IPS-NIHi7 (cell line): ENCODE results near the gene PSMB2.

ENCODE experiments used
- DNase-seq: peaks from one replicate; pipeline ENCODE4 v3.0.0; 2012; ENCODE audit warnings: mixed read lengths; ENCODE audit errors: extremely low spot score

Gene PSMB2

DNA sequence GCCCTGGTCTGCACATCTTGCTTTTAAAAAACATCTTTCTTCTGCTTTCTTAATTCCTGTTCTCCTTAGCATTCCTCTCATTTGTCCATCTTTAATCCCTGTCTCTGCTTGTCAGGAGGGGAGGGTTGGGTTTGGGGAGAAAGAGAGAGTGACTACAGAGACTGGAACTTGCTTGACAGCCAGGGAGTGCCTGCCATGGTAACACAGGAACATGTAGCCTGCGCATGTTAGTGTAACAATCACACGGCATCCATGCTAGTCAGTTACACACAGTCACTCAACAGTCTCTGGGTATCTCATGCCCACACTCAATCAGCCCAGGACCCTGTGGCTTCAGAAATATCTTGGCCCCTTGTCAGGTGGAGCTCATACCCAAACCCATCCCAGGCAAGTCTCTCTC lies 69.0 kb downstream of the PSMB2 start:
- DNase-seq: no peak

GRCh38 chr1:35571263-35571662 lies 70.1 kb downstream of the PSMB2 start:
- DNase-seq: no peak

DNA sequence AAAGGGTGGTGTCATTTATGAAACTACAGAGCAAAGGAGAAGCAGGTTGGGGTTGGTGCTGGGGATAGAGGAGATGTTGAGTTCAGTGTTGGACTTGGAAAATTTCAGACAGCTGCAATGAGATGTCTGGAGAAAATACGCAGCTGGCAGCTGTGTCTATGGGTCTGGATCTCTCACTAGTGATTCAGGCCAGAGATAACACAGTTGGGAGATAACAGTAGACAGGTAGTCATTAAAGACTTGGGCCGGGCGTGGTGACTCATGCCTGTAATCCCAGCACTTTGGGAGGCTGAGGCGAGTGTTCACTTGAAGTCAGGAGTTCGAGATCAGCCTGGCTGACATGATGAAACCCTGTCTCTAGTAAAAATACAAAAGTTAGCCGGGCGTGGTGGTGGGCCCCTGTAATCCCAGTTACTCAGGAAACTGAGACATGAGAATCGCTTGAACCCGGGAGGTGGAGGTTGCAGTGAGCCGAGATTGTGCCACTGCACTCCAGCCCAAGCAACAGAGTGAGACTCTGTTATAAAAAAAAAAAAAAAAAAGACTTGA lies 70.7 kb downstream of the PSMB2 start:
- DNase-seq: no peak

- no peak for DNase-seq
Observed at GRCh38 chr1:35569936-35570335, 71.4 kb downstream of the PSMB2 start.

DNA sequence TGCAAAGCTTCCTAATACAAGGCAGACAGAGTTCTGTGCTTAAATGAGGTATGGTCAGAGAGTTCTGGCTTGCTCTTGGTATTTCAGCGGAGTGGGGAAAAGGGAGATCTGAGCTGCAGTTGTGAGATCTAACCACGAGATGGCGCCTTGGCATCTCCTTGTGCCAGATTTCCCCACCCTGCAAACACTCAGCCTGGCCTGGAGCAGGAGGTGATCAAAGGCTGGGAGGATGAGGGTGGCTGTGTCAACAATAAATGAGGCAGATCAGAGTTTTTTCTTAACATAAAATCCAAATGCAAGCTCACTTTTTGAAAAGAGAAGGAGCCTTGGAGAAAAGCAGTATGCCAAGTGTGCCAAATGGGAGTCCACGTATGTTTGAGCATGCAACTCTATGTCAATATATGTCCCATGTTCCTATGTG lies 72.3 kb downstream of the PSMB2 start:
- peak; percentile 87 for DNase-seq

DNA sequence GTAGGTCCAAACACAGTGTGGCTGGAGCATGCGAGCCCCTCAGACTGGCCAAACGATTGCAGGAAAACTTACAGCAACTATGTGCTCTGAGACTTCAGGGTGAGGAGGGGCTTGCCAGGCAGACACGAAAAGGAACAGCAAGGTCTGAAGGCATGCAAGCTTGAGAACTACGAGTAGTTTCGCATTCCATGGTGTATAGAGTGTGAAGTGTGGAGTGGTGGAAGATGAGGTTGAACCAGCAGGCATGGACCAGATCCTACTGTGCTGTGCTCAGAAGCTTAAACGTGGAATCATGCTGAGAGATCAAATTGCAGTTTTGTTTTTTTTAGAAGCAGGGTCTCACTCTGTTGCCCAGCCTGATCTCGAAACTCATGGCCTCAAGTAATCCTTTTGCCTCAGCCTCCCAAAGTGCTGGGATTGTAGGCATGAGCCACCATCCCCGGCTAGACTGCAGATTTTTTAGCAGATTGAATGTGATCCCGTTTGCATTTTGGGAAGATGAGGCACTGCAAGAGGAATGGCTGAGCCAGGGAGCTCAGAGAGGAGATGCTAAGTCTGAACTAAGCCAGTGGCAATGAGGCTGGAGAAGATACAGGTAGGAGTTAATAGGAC lies 73.3 kb downstream of the PSMB2 start:
- no peak for DNase-seq

GRCh38 chr1:35565742-35566133 lies 75.6 kb downstream of the PSMB2 start:
- no peak for DNase-seq

- DNase-seq: no peak
Observed at GRCh38 chr1:35564884-35565741, 76.2 kb downstream of the PSMB2 start.

DNA sequence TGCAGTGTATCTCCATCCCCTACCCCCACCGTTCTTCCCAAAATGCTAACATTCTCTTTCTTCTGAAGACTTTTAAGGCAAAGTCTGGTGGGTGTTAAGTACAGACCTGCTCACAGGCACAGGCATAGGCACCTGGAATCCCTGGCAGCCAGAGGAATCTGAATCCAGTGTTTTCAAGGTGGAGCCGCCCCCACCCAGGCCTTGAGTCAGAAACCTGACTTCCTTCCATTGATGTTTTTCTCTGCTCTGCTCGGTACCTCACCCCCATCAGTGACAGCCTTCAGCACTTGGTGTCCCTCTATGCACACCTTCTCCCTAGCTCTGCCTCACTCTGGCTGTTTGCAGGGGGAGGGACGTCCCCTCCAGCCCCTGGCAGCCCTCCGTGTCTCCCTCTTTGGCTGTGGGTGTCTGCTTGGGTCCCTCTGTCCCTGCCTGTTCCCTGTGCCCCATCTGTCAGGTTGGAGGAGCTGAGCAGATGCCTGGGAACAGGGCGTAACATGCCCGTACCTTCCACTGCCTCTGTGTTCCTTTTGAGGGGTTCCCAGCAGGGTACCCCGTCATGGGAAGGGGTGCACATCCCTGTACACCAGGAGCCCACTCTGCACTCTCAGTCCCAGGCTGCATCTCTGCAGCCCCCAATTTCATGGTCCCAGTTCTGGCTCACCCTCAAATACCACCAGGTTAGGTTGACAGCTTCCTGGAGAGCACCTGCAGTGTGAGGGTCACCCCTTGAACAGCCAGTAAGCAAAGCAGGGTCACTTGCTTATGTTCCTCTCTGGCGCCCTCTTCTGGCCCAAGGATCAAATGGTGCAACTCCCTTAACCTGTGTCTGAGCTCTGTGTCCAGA lies 77.1 kb downstream of the PSMB2 start:
- peak; percentile 84 for DNase-seq

- DNase-seq: no peak
Observed at GRCh38 chr1:35563166-35563565, 78.2 kb downstream of the PSMB2 start.

DNA sequence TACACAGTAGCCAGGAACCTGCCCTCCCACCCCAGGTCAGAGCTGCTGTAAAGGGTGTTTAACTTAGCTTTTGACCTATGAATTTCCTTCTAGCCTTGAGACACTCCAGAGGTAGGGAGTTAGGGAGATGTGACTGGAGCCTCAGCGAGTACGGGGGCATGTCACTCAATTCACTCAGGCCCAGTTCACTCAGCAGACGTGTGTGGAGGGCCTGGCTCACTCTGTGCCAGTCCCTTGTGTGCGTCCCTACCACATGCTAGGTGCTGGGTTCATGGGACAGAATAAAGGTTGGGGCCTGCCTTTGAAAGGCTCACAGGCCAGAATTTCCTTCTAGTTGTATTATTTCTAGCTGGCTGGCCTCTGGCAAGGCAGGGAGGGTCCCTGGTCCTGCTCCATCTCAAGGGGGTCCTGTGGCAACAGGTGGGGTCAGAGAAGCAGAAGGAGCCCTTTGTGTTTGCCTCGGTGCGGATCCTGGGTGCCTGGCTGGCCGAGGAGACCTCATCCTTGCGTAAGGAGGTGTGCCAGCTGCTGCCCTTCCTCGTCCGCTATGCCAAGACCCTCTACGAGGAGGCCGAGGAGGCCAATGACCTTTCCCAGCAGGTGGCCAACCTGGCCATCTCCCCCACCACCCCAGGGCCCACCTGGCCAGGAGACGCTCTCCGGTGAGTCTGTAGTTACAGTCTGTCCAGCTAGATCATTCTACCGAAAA lies 79.2 kb downstream of the PSMB2 start:
- DNase-seq: no peak

DNA sequence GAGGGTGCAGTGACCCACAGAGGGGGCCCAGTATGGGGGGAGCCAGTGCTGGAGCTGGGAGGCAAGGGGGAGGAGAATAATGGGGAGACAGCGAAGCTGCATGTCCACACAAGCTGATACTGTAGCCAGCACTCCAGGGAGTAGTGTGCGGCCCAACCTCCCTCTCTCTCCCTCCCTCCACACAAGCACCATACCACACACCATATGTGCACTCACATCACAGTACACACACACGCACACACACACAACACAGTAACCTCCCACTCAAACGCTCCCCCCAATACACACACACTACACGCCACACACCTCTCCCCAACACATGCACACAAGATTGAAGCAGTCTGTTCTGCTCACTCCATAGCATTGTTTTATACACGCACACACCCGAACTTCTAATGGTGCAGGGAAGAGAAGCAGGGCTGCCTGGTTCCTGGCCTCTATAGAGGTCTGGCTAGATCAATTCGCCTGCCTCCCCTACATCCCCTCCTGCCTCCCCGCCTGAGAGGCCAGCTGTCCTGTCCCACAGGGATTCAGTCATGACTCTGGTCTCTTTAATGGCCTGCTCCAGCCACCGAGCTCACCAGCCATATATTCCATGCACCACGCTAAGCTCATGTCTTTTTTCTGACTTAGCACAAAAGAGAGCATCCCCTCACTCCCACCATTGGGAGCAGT lies 79.9 kb downstream of the PSMB2 start:
- no peak for DNase-seq

DNA sequence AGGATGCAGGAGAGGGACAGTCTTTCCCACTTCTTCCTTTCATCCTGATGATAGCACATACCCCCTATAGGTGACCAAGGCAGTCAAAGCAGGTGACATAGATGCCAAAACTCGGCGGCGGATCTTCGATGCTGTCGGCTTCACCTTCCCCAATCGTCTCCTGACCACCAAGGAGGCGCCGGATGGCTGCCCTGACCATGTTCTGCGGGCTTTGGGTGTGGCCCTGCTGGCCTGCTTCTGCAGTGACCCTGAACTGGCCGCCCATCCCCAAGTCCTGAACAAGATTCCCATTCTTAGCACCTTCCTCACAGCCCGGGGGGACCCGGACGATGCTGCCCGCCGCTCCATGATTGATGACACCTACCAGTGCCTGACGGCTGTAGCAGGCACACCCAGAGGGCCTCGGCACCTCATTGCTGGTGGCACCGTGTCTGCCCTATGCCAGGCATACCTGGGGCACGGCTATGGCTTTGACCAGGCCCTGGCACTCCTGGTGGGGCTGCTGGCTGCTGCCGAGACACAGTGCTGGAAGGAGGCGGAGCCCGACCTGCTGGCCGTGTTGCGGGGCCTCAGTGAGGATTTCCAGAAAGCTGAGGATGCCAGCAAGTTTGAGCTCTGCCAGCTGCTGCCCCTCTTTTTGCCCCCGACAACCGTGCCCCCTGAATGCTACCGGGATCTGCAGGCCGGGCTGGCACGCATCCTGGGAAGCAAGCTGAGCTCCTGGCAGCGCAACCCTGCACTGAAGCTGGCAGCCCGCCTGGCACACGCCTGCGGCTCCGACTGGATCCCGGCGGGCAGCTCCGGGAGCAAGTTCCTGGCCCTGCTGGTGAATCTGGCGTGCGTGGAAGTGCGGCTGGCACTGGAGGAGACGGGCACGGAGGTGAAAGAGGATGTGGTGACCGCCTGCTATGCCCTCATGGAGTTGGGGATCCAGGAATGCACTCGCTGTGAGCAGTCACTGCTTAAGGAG lies 80.8 kb downstream of the PSMB2 start:
- no peak for DNase-seq

DNA sequence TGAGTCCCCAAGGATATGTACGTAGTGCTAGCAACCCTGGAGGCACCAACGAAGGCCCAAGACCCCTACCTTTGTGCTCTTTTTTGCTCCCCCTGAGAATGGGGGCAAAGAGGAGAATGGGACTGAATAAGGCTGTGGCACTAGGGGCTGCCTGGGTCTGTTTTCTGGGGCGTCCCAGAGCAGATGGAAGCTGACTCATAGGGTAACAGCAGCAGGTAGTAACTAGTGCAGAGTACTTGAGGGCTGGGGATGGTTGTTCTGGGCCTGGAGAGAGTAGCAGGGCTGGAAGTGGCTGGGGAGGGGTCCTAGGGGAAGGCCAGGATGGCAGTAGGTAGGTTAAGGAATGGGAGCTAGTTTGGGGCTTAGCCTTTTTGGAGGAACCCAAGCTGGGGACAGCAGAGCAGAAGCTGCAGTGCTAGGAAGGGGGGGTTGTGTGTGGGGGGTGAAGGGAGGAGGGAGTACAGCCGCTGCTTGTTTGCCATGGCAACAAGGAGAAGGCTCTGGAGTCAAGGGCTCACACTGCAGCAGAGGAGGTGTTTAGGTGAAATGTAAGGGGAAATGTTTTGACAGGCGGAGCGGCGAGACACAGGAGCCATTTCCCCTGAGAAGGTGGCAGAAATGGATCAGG lies 81.9 kb downstream of the PSMB2 start:
- DNase-seq: no peak

DNA sequence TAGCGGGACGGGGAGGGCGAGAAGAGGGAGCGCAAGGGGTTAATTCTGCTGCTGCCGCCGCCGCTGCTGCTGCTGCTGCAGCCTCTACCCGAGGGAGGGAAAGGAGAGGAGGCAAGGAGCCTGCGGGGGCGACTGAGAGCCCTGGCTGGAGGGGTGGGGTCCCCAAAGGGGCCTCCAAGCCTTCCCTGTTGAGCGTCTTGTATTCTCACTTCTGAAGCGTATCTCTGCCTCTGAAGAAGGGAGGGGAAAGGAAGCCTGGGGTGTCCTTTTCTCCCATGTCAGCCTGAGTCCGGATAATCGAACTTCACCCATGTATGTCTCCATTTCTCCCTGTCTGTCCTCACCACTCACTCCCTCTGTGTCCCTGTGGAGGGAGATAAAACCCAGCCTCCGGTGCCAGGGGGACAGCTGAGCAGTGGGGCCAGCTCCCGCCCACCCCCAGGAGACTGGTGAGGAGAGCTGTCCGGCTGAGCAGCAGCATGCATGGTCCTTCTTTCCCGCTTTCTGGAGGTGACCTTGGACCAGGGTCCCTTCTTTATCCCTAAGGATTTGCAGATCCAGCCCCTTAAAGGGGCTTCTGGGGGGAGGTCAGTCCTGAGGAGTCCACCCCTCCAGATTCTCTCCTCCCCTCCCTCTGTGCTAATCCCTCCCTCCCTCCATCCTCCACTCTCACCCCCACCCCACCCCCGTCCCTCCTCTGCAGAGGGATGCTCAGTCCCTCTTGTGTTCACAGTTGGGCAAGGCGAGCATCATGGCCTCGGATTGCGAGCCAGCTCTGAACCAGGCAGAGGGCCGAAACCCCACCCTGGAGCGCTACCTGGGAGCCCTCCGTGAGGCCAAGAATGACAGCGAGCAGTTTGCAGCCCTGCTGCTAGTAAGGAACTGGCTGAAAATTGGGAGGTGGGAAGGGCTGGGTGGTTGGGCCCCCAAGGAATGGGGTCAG lies 82.7 kb downstream of the PSMB2 start:
- DNase-seq: no peak

- peak; percentile 96 for DNase-seq
Observed at GRCh38 chr1:35557611-35558373, 83.5 kb downstream of the PSMB2 start, which contains the start of gene NCDN. Gene NCDN (plus strand): TSS chr1:35557799. CDS start chr1:35558191, 392 bp downstream.

DNA sequence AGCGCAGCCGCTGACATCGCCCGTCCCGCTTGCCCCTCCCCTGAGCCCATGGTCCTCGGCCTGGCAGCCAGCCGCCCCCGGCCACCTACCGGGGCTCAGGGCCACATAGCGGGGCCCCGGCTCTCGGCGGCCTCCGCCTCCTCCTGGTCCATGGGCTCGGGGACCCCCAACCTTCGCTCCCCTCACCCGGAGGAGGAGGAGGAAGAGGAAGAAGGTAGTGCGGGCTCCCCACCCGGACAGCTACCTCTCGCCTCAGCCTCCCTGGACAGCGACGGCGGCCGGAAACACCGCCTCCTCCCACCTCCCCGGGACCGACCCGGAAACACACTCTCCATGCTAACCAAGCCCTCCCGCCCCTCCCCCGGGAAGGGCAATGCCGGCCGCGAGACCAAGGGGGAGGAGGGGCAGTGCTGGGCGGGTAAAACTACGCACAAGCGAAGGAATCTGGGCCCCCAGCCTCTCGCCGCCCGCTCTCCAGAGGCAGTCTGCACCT lies 84.2 kb downstream of the PSMB2 start, which contains the start of gene KIAA0319L:
Gene KIAA0319L, minus strand, starts transcription at position 286 of the 493 bp plus-strand sequence. CDS start 2,912 bp downstream, outside the sequence.
- peak; percentile 84 for DNase-seq
